ENCODE data around the gene ABAT. TPM values are rescaled to one million over a fixed set of nuclear protein-coding genes. Genes with fewer than 3 reads are reported as not detected.
A peak's percentile ranks its signal among the peaks of the same experiment; 100 is the strongest.

The ABAT gene
- total RNA-seq, 1 donor from 2014 or later: 70.9 TPM

DNA sequence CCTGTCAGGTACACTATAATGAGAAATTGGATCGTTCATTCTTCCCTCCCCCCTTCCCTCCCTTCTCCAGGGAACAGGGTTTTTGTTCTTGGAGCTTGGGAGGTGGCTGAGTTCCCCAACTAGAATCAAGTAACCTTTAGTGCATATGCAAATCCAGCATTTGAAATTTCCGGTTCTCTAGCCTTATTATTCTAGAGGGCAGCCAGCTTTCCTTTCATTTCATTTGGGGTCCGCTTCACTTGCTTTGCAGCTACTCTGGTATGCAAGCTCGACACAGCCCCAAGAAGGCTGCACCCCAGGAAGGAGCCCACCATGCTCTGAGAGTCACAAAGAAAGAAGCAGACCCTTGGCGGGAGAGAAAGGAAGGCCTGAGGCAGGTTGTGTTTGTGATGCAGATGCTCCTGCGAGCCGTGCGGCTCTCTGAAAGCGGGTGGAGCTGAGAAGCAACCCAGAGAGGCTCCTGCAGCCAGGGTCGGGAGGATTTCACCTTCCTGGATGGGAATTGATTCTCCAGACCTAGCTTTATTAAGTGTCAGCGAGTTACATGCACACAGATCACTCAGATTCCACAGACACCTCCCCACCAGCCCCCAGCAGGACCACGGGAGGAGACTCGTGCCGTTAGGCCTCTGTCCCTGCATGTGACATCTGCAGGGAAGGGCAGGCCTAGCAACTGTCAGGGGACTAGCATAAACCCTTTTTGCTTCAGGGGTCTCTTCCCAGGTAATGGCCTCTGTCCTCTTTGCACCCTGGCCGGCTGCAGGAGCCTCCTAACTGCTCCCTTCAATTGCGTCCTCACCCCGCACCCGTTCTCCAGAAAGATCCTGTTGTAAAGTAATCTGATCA lies 157.7 kb downstream of the ABAT start:
- TF ChIP-seq, protein P1, sequence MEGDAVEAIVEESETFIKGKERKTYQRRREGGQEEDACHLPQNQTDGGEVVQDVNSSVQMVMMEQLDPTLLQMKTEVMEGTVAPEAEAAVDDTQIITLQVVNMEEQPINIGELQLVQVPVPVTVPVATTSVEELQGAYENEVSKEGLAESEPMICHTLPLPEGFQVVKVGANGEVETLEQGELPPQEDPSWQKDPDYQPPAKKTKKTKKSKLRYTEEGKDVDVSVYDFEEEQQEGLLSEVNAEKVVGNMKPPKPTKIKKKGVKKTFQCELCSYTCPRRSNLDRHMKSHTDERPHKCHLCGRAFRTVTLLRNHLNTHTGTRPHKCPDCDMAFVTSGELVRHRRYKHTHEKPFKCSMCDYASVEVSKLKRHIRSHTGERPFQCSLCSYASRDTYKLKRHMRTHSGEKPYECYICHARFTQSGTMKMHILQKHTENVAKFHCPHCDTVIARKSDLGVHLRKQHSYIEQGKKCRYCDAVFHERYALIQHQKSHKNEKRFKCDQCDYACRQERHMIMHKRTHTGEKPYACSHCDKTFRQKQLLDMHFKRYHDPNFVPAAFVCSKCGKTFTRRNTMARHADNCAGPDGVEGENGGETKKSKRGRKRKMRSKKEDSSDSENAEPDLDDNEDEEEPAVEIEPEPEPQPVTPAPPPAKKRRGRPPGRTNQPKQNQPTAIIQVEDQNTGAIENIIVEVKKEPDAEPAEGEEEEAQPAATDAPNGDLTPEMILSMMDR (IDR thresholded peaks at IDR 0.05; ENCODE audit: partially characterized antibody, unreplicated experiment): no peak
- H3K27me3 Mint-ChIP-seq (ENCODE audit: unreplicated experiment): peaks cover 3% of the 10 kb centered on the region
- DNase-seq: peak; percentile 45
- H3K9me3 Mint-ChIP-seq (ENCODE audit: unreplicated experiment): peaks cover 5% of the 10 kb centered on the region
- peak overlapping the region; percentile 18 for H3K4me3 Mint-ChIP-seq (ENCODE audit: unreplicated experiment)
- H3K36me3 Mint-ChIP-seq (ENCODE audit: unreplicated experiment): no peaks in the 10 kb centered on the region
- peak overlapping the region; percentile 83 for H3K27ac Mint-ChIP-seq (ENCODE audit: unreplicated experiment)
- peaks cover 14% of the 10 kb centered on the region for H3K4me1 Mint-ChIP-seq (ENCODE audit: low read depth, unreplicated experiment)

GRCh38 chr16:8832717-8833105 lies 158.3 kb downstream of the ABAT start:
- Mint-ChIP-seq H3K27ac (ENCODE audit: unreplicated experiment) (peak overlapping the region; percentile 83), H3K4me1 (ENCODE audit: low read depth, unreplicated experiment) (peaks cover 14% of the 10 kb centered on the region), H3K4me3 (ENCODE audit: unreplicated experiment) (peak overlapping the region; percentile 55), H3K9me3 (ENCODE audit: unreplicated experiment) (peaks cover 5% of the 10 kb centered on the region), H3K27me3 (ENCODE audit: unreplicated experiment) (peaks cover 3% of the 10 kb centered on the region), H3K36me3 (ENCODE audit: unreplicated experiment) (no peaks in the 10 kb centered on the region)
- DNase-seq: no peak
- TF ChIP-seq, protein P1 (IDR thresholded peaks at IDR 0.05; ENCODE audit: partially characterized antibody, unreplicated experiment): no peak

Other genes with a start within 250 kb of the ABAT start
- not detected for gene TMEM114, start 84.1 kb upstream of the ABAT start, total RNA-seq (ENCODE audit: unreplicated experiment)
- 87.9 TPM for gene METTL22, start 52.9 kb upstream of the ABAT start, total RNA-seq (ENCODE audit: unreplicated experiment)
- 7.3 TPM for gene TMEM186, start 123.0 kb downstream of the ABAT start, total RNA-seq (ENCODE audit: unreplicated experiment)
- gene PMM2, start 123.2 kb downstream of the ABAT start, total RNA-seq (ENCODE audit: unreplicated experiment): 23.2 TPM
- 180 TPM for gene CARHSP1, start 194.4 kb downstream of the ABAT start, total RNA-seq (ENCODE audit: unreplicated experiment)
- gene LITAFD, start 207.7 kb downstream of the ABAT start, total RNA-seq (ENCODE audit: unreplicated experiment): not detected

Data from glutamatergic neuron (in vitro differentiated cells).